ENCODE data around the gene BIN1.

DNA sequence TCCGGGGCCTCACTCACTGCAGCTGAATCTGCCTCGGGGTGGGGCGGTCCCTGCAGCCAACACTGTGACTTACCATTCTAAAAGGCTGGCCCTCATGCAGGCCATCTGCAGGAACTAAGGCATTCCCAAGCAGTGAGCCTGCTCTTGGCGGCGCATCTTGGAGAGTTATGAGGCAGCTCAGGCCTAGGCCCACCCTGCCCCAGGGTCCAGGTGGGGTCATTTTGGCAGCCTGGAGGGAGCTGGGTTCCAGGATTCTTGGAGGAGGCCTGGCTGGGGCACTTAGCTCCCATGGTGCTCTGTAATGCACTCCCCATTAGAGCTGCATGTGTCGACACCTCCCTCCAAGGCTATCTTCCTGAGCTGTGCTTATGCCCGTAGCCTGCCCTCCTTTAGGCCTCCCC is 14.8 kb upstream of the BIN1 start:
- no peak for TF ChIP-seq POLR2A (IDR thresholded peaks at IDR 0.05)
- TF ChIP-seq, protein P1, sequence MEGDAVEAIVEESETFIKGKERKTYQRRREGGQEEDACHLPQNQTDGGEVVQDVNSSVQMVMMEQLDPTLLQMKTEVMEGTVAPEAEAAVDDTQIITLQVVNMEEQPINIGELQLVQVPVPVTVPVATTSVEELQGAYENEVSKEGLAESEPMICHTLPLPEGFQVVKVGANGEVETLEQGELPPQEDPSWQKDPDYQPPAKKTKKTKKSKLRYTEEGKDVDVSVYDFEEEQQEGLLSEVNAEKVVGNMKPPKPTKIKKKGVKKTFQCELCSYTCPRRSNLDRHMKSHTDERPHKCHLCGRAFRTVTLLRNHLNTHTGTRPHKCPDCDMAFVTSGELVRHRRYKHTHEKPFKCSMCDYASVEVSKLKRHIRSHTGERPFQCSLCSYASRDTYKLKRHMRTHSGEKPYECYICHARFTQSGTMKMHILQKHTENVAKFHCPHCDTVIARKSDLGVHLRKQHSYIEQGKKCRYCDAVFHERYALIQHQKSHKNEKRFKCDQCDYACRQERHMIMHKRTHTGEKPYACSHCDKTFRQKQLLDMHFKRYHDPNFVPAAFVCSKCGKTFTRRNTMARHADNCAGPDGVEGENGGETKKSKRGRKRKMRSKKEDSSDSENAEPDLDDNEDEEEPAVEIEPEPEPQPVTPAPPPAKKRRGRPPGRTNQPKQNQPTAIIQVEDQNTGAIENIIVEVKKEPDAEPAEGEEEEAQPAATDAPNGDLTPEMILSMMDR (IDR thresholded peaks at IDR 0.05) = no peak
